Right atrium auricular region (tissue), 2 donors: Measurements from ENCODE around the gene TSPAN5. TPM values are rescaled to one million over a fixed set of nuclear protein-coding genes. Genes with fewer than 3 reads are reported as not detected.
"Not testable (repeated sequence)": the region's sequence is repeated elsewhere in the genome, so short reads cannot be mapped to it uniquely, and the experiment has no call there.

ENCODE experiments used
- DNase-seq: peaks from one replicate; pipeline ENCODE4 v3.0.0-alpha.2; 2019; ENCODE audit warnings: low spot score
- H3K27ac ChIP-seq, 2 donors: fragments of 200-600 bp; sonication (generic); 1 replicate in 1 of 2; 2 replicates in 1 of 2; pipeline ENCODE4 v1.5.1; 2016 to 2019
- H3K27me3 ChIP-seq, 2 donors: fragments of 200-600 bp; sonication (generic); one replicate each; pipeline versions ENCODE4 v1.5.1 to v1.6.0; 2017 to 2019
- H3K36me3 ChIP-seq: fragments of 200-600 bp; sonication (generic); one replicate; pipeline ENCODE4 v1.5.1; 2016
- H3K4me1 ChIP-seq, 2 donors: fragments of 200-600 bp; sonication (generic); one replicate each; pipeline versions ENCODE4 v1.5.1 to v1.6.0; 2017 to 2019
- H3K4me3 ChIP-seq, 2 donors: fragments of 200-600 bp; sonication (generic); 1 replicate in 1 of 2; 2 replicates in 1 of 2; pipeline ENCODE4 v1.5.1; 2017 to 2019; ENCODE audit warnings: mild to moderate bottlenecking in 1 of 2, moderate library complexity in 1 of 2
- H3K9me3 ChIP-seq, 2 donors: fragments of 200-600 bp; sonication (generic); one replicate each; pipeline ENCODE4 v1.5.1; 2019
- total RNA-seq, 2 donors: library from RNA; depleted of rRNA; stranded (reverse); fragments of >200 nt; gene quantifications; one replicate each; pipeline ENCODE4 v1.1.0, GENCODE V29; 2016
- TF ChIP-seq, protein P1 (sequence below), 2 donors: fragments of 200-600 bp; sonication (generic); IDR thresholded peaks; one replicate each; pipeline ENCODE4 v1.5.1; 2019; ENCODE audit warnings: antibody characterized with exemption in 2 of 2

The TSPAN5 gene
- total RNA-seq, 2 donors from 2014 or later = 1.8 to 5.7 TPM

- no peak overlapping the region for H3K27ac ChIP-seq
- H3K36me3 ChIP-seq = no peaks in the 10 kb centered on the region
- no peak for DNase-seq
- H3K9me3 ChIP-seq = no peaks in the 10 kb centered on the region
- no peak overlapping the region for H3K4me3 ChIP-seq
- no peaks in the 10 kb centered on the region for H3K4me1 ChIP-seq
- TF ChIP-seq, protein P1, sequence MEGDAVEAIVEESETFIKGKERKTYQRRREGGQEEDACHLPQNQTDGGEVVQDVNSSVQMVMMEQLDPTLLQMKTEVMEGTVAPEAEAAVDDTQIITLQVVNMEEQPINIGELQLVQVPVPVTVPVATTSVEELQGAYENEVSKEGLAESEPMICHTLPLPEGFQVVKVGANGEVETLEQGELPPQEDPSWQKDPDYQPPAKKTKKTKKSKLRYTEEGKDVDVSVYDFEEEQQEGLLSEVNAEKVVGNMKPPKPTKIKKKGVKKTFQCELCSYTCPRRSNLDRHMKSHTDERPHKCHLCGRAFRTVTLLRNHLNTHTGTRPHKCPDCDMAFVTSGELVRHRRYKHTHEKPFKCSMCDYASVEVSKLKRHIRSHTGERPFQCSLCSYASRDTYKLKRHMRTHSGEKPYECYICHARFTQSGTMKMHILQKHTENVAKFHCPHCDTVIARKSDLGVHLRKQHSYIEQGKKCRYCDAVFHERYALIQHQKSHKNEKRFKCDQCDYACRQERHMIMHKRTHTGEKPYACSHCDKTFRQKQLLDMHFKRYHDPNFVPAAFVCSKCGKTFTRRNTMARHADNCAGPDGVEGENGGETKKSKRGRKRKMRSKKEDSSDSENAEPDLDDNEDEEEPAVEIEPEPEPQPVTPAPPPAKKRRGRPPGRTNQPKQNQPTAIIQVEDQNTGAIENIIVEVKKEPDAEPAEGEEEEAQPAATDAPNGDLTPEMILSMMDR (IDR thresholded peaks at IDR 0.05) = no peak
- no peaks in the 10 kb centered on the region for H3K27me3 ChIP-seq
These were observed 116.4 kb downstream of the TSPAN5 start for GRCh38 chr4:98542011-98542410.

- Histone ChIP-seq H3K27ac (no peak overlapping the region), H3K36me3 (no peaks in the 10 kb centered on the region), H3K4me3 (no peak overlapping the region), H3K4me1 (no peaks in the 10 kb centered on the region), H3K27me3 (no peaks in the 10 kb centered on the region), H3K9me3 (no peaks in the 10 kb centered on the region)
- TF ChIP-seq, protein P1 (IDR thresholded peaks at IDR 0.05) = no peak
- no peak for DNase-seq
These were observed 117.6 kb downstream of the TSPAN5 start for GRCh38 chr4:98540803-98541202.

DNA sequence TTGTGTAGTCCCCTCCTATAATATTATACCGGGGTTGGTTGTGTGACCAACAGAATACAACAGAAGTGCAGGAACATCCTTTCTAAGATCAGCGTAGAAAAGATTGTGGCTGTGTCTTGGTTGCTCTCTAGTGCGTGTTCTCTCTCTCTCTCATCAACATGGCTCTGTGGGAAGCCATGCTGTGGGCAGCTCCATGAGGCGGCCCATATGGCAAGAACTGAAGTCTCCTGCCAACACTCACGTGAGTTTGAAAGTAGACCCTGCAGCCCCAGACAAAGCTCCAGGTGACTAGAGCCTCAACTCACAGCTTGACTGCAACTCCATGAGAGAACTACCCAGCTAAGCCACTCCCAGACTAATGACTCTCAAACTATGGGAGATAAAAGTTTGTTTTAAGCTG is 118.7 kb downstream of the TSPAN5 start:
- no peaks in the 10 kb centered on the region for H3K27me3 ChIP-seq
- no peak overlapping the region for H3K27ac ChIP-seq
- no peaks in the 10 kb centered on the region for H3K4me1 ChIP-seq
- no peaks in the 10 kb centered on the region for H3K36me3 ChIP-seq
- DNase-seq = no peak
- TF ChIP-seq, protein P1 (IDR thresholded peaks at IDR 0.05) = no peak
- no peak overlapping the region for H3K4me3 ChIP-seq
- H3K9me3 ChIP-seq = no peaks in the 10 kb centered on the region

- no peak for DNase-seq
- TF ChIP-seq, protein P1 (IDR thresholded peaks at IDR 0.05) = no peak
- H3K36me3 ChIP-seq = no peaks in the 10 kb centered on the region
- H3K27ac ChIP-seq = no peak overlapping the region
- no peaks in the 10 kb centered on the region for H3K27me3 ChIP-seq
- no peaks in the 10 kb centered on the region for H3K4me1 ChIP-seq
- no peaks in the 10 kb centered on the region for H3K9me3 ChIP-seq
- no peak overlapping the region for H3K4me3 ChIP-seq
These were observed 119.1 kb downstream of the TSPAN5 start for GRCh38 chr4:98539299-98539698.

- Histone ChIP-seq H3K4me1 (no peaks in the 10 kb centered on the region), H3K27me3 (no peaks in the 10 kb centered on the region)
- TF ChIP-seq, protein P1 (IDR thresholded peaks at IDR 0.05) = no peak
These were observed 121.8 kb downstream of the TSPAN5 start for GRCh38 chr4:98536631-98537030.

DNA sequence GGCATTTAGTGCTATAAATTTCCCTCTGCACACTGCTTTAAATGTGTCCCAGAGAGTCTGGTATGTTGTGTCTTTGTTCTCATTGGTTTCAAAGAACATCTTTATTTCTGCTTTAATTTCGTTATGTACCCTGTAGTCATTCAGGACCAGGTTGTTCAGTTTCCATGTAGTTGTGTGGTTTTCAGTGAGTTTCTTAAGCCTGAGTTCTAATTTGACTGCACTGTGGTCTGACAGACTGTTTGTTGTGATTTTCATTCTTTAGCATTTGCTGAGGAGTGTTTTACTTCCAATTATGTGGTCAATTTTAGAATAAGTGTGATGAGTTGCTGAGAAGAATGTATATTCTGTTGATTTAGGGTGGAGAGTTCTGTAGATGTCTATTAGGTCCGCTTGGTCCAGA is 124.3 kb downstream of the TSPAN5 start:
- H3K4me1 ChIP-seq, H3K27me3 ChIP-seq, H3K9me3 ChIP-seq, H3K27ac ChIP-seq, DNase-seq, H3K4me3 ChIP-seq, H3K36me3 ChIP-seq: not testable (repeated sequence)

More at GRCh38 chr4:98536631-98537030, 121.8 kb downstream of the TSPAN5 start:
- Histone ChIP-seq H3K9me3 (no peaks in the 10 kb centered on the region), H3K36me3 (no peaks in the 10 kb centered on the region), H3K27ac (no peak overlapping the region), H3K4me3 (no peak overlapping the region)
- no peak for DNase-seq
